Activated T-cell treated with anti-CD3 and anti-CD28 coated beads for 24 hours (primary cell): Measurements from ENCODE around the gene MS4A5.
"Not testable (repeated sequence)": the region's sequence is repeated elsewhere in the genome, so short reads cannot be mapped to it uniquely, and the experiment has no call there.

Source experiments
- DNase-seq: peaks from one replicate; pipeline ENCODE4 v3.0.0-alpha.2; 2020; ENCODE audit warnings: low read depth

Gene MS4A5, protein sequence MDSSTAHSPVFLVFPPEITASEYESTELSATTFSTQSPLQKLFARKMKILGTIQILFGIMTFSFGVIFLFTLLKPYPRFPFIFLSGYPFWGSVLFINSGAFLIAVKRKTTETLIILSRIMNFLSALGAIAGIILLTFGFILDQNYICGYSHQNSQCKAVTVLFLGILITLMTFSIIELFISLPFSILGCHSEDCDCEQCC

DNA sequence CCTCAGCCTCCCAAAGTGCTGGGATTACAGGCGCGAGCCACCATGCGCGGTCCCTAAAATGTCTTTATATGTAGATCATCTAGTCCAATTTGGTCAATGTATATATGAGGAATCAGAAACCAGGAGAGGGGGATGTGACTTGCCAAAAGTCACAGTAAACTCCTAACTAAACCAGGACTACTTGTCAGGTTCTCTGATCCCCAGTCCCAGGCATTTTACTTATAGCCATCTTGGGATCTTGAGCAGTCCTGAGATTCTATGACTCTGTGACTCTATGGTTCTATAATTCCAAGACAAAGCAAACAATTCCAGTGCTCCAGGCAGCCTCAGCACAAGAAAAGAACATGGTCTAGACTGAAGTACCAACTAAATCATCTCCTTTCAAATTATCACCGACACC lies at the start of gene MS4A5:
Gene MS4A5, plus strand, starts transcription at position 301 of the 400 bp plus-strand sequence. CDS start 103 bp downstream, outside the sequence.
- no peak for DNase-seq

DNA sequence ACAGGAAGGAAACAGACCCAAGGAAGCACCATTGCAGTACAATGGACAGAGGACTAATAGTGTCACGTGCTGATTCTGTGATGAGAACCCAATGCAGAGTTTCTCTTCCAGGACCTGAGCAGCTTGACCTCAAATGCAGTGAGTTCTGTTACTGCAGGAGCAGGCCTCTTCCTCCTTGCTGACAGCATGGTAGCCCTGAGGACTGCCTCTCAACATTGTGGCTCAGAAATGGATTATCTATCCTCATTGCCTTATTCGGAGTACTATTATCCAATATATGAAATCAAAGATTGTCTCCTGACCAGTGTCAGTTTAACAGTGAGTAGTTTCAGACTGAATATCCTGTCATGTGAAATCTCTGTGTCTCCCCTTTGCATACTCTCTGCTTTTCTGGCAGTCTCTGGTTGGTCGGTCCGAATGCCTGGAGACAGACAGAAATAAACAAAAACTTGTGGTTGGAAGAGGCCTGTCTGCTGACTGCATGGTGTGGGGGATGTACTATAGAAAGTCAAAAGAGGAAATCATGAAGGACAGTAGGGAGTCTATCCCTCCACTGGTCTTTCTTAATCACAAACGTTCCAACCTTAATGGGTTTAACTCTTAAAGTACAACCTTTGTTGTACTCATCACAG lies 40.0 kb upstream of the MS4A5 start:
- DNase-seq = no peak

DNA sequence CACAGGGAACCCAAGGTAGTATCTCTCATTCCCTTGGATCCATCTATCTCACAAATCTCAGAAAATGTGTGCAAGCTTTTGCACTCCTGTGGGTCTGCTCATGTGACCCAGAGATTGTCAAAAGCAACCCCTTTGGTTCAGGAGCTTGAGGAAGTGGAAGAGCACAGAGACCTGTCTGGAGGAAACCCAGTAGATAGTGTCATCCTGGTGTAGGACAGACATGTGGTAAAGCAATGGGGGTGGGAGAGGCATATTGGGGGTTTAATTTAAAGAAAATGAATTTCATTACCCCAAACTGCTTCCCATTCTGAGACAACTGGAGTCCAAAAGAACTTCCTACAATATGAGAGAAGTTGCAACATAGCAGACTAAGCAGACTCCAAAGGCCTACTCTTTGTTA lies 39.0 kb upstream of the MS4A5 start:
- DNase-seq = no peak

DNA sequence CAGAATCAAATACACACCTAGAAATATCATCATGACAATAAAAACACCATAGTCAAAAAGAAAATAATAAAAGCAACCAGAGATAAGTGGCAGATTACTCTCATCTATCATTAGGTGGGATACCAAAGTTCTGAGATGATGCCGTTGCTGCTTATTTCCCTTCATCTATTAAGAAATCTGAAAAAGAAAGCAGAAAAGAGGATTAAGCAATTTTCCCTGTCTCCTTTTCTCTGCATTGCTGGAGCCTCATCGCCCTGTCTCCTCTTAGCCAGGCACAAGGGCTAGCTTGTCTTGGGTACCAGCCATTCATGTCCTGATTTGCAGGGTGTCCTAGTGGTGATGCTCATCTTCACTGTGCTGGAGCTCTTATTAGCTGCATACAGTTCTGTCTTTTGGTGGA lies 37.0 kb upstream of the MS4A5 start:
- DNase-seq = no peak

DNA sequence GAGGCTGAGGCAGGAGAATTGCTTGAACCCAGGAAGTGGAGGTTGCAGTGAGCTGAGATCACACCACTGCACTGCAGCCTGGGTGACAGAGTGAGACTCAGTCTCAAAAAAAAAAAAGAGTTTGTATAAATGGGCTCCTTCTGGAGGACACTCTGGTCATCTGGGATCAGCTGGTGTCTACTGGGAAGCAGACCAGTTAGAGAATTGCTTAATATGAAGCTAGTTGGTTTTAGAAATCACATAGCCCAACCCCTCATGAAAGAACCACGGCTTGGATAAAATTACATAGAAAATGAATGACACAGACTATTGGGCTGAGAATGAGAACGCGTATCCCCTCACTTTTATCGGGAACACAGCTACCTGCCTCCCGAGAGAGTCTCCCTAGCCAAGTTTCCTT lies 36.4 kb upstream of the MS4A5 start:
- DNase-seq = no peak

DNA sequence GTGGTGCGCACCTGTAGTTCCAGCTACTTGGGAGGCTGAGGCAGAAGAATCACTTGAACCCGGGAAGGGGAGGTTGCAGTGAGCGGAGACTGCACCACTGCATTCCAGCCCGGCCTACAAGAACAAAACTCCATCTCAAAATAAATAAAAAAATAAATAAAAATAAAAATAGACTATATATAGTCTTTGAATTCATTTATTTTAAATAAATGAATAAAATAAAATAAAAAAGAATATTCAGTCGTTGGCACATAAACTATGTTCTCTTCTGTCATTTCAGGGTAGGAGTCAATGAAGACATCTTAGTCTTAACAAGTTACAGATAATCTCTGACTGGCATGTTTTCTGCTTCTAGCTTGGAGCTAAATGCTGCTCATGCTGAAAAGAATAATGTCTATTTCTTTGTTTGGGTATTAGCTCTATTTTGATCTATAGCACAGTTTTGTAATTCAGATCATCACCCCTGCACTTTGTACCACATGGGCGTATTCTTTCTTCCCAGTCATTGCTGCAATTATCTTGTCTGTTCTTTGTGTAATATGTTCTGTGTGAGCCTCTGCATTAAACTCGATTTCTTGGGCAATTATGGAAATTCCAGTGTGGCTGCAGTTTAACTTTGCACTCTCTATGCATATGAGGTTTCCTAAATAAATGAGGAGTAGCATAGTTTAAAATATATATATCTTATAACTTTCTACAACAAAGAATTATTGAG lies 34.5 kb upstream of the MS4A5 start:
- no peak for DNase-seq

DNA sequence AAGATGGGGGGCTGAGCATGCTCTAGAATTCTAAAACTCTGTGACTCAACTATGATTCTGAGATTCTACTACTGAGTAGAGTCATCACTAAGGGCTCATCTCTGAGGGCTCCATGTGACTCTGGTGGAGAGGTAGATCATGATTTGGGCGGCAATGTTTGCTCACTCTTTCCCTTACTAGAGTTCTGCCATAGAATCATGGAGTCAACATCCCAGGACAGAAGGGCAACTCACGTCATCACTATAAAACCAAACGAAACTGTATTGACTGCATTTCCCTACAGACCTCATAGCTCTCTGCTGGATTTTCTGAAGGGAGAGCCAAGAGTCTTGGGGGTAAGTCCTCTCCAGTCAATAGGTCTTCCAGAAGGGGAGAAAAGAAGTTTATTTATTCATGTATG lies 33.0 kb upstream of the MS4A5 start, which contains the start of gene MS4A14:
Gene MS4A14, plus strand, starts transcription at position 78 of the 400 bp plus-strand sequence. Its CDS starts 120 bp downstream, at position 198.
- no peak for DNase-seq

DNA sequence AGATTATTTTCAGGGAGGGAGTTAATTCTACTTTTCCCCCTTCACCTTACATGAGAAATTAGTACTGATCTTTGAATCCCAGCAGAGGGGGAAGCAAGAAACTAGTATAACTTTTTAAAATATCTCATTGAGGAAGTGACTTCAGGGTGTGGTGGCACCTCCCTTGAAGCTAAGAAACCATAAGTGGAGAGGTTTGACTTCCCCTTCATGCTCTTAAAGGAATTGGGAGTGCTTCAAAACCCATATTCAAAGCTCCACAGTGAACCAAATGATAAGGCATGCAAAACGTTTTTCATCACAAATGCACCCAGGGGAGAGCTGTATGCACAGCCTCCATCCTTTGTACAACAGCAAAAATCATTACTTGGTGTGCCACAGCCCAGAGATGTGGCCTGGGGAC lies 32.6 kb upstream of the MS4A5 start:
- no peak for DNase-seq

DNA sequence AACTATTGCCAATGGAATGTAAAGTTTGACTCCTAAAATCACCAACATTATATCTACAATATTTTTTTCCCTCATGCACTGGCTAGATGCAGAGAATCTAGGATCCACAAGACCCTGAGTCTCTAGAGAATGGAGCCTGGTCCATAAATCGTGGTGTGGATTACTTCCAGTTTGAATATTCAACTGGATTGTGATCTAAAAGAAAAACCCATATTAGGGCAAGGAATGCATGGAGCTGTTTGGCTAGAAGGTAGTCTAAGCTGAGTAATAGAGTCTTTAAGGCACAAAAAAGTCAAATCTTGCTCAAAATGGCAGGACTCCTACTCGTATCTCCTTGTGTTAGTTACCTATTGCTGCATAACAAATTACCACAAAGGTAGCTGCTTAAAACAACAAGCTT lies 9.4 kb upstream of the MS4A5 start:
- no peak for DNase-seq

DNA sequence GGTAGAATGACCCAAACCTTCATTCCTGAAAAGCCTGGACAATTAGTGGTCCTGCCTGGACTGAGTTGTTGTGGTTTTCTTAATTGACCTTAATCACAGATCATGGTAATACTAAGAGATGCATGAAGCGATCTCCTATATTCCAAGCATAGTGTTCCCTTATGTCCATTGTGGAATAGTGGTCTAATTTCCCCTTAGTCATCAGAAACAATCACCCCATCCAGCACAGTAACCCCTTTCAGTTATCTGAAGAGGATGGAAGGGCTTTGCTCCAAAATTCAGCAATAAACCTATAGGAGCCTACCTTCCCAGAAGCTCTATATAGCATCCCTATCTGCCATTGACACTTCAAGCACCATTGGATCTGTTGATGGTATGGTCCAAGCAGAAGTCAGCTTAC lies 6.8 kb upstream of the MS4A5 start:
- DNase-seq = no peak

DNA sequence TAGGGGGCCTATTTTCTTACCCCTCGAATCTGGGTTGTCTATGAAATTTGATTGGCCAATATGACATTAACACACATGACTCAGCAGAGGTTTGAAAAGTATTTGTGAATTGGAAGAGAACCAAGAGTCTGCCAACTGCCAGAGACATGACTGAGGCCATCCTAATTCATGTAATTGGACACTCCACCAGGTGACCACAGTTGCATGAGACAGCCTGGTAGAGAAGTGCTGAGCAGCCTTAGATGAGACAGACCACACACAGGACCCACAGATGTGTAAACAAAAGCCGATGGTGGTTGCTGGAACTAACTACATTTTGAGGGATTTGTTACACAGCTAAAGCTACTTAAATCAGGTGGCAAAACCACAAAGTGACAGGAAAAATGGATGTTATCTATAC lies 855 bp upstream of the MS4A5 start:
- no peak for DNase-seq

DNA sequence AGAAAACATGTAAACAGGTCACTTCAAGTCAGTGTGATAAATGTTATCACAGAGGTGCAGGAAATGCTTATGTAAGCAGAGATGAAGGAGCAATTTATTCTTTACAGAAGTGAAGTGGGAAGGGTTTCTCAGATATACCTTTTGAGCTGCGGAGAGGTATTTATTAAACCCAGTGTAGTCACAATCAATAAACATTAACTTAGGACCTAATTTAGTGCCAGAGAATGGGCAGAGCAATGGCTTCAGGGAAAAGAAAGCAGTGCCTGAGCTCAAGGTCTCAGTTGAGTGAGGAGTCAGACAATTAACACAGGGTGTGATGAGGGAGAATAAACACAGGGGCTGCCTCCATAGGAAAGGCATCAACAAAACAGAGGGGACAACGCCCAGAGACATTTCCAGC lies 1.9 kb downstream of the MS4A5 start:
- DNase-seq = no peak

DNA sequence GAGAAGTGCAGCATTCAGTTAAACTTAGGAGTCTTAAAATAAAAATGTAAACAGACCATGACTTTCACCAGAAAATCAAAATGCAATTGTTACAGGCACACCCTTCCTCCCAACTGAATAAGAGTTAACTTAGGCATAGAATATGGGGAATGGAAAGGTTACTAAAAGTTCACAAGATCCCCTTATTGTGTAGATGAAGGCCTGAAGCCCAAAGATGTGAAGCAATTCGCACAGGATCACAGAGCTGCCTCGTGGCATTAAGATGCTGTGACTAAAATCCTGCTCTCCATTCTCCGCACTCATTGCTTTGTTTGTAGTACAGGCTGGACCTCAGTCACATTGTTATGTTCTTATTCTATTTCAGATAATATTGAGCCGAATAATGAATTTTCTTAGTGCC lies 4.0 kb downstream of the MS4A5 start:
- DNase-seq = no peak

DNA sequence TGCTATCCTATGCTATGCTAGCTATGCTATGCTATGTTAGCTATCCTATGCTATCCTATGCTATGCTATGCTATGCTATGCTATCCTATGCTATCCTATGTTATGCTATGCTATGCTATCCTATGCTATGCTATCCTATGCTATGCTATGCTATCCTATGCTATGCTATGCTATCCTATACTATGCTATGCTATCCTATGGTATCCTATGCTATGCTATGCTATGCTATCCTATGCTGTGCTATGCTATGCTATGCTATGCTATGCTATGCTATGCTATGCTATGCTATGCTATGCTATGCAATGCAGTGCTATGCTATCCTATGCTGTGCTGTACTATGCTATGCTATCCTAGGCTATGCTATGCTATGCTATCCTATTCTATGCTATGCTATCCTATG lies 17.7 kb downstream of the MS4A5 start:
- DNase-seq = no peak

DNA sequence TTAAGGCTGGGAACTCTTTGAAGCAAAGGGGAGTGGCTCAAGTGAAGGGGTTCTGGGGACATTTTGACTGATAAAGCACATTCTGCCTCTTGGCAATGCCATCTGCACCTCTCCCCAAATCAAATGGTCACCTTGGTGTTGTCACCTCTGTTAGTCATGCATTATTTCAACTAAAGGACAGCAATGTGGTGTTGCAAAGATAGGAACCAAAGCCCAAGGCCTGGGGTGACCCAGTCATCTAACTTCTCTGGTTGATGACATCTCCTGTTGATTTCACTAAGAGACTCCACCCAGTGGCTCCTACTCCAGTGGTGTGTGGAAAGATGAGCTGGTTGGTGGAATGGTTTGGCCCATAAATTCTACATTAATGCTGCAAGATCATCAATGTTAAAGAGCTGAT lies 18.5 kb downstream of the MS4A5 start:
- DNase-seq = no peak

DNA sequence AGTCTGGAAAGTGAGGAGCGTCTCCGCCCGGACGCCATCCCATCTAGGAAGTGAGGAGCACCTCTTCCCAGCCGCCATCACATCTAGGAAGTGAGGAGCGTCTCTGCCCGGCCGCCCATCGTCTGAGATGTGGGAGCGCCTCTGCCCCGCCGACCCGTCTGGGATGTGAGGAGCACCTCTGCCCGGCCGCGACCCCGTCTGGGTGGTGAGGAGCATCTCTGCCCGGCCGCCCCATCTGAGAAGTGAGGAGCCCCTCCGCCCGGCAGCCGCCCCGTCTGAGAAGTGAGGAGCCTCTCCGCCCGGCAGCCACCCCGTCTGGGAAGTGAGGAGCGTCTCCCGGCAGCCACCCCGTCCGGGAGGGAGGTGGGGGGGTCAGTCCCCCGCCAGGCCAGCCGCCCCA lies 21.8 kb downstream of the MS4A5 start:
- DNase-seq = not testable (repeated sequence)

DNA sequence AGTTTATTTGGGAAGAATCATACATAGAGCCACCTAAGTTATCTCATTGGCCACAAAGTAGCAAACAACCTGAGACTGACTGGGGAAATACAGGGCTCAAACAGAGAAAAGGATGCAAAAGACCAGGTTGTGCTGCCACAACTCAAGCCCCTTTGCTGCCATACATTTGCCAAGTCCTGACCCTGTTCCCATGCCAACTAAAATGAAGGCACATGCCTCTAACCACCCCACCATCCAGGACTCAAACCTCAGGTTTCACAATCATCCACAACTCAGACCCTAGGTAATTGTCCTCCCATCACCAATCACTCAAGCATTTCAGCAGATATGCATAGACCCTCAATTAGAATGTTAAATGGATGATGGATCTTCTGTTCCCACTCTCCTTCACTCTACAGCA lies 24.8 kb downstream of the MS4A5 start:
- no peak for DNase-seq

DNA sequence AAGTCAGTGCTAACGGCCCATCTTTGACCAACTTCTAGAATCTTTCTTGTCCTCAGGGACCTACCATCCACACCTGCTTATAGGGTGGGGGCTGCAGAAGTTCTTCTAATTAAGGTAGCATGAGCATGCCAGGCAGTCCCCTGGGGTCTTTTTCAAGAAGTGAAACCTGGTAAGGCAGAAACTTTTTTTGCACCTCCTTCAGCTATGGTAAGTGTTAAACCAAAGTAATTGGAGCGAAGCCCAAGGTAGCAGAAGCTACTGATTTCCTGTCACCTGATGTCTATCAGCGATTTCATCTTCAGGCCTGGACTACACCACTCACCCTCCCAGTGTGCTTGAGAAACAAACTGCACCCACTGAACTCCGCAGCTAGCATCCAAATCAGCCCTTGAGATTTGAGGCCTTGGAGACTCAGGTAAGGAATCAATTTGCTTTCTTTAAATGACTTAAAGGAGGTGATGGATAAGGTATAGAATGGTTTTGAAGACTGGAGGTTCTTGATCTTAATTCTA lies 26.2 kb downstream of the MS4A5 start, which contains the start of gene MS4A1:
Gene MS4A1, plus strand, starts transcription at position 317 of the 512 bp plus-strand sequence. CDS start 6,528 bp downstream, outside the sequence.
- no peak for DNase-seq

DNA sequence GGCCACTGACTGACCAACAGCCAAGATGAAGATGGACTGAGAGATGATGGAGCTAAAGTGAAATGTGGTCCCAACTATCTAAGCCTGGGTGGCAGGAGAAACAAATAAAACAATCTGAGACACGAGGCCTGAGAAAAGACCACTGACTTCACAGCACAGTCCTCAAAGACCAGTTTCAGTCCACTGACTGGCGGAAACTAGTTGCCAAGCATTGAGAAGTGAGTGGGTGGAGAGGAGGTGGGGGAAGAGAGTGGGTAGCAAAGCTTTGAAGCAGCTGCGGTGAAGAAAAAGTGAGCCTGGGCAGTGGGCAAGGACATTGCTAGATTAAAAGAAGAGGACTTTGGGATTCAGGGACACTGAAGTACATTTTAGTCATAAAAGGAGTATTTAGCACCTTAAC lies 28.2 kb downstream of the MS4A5 start:
- DNase-seq = no peak

DNA sequence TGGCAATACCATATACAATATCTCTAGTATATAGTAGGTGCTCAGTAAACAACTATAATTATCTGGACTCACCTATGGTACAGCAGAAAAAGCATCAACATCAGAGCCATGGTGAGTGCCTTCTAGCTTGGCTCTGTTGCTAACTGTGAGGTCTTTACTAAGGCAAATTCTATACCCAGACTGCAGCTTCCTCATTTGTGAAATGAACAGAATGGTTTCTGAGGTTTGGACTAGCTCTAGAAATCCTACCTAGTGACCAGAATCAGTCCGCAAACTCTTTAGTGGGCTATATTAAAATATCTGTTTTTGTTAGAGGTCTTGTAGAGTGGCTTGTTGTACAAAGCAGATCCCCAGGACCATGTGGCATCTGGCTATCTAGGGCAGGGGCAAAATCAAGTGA lies 30.0 kb downstream of the MS4A5 start:
- no peak for DNase-seq

DNA sequence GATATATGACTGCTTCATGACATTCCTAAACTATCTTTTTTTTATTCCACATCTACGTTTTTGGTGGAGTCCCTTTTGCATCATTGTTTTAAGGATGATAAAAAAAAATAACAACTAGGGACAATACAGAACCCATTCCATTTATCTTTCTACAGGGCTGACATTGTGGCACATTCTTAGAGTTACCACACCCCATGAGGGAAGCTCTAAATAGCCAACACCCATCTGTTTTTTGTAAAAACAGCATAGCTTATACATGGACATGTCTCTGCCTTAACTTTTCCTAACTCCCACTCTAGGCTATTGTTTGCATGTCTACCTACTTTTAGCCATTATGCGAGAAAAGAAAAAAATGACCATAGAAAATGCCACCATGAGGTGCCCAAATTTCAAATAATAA lies 39.5 kb downstream of the MS4A5 start:
- no peak for DNase-seq

DNA sequence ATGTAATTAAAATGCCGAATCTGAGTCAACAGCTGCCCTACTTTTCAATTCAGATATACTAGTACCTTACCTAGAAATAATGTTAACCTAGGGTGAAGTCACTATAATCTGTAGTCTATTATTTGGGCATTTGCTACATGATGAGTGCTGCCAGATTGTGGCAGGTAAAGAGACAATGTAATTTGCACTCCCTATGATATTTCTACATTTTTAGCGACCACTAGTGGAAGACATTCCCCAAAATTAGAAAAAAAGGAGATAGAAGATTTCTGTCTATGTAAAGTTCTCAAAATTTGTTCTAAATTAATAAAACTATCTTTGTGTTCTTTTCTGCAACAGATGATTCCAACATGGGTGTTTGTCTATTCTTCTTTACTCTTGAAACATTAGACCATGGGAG lies 40.4 kb downstream of the MS4A5 start:
- no peak for DNase-seq

DNA sequence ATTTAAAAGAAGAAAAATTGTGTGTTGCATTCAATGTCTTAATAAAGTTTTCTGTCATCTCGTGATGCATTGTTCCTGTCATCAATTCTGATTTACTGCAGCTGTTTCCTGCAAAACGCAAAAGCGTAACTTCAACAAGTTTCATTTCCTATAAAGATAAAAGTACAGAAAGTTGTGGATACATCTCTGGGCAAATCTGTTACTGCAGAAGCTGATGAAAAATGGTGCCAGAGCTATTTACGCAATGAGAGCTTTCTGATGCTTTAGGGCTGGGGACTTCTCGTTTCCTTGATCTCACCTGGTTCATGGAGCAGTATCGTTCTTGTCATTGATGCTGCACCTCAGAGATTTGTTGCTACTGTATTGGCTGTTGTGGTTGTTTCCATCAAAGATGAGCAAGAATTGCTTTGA lies 47.7 kb downstream of the MS4A5 start:
- DNase-seq = no peak
